Neural cell (in vitro differentiated cells): ENCODE data around the gene DYNC1I2. TPM values are rescaled to one million over a fixed set of nuclear protein-coding genes. Genes with fewer than 3 reads are reported as not detected.

Experiments used
- H2AFZ ChIP-seq: fragments of 200-600, 300-800 bp; sonication (generic), shearing (Covaris generic); 2 replicates; pipeline ENCODE4 v1.6.0; 2014; ENCODE audit warnings: low read depth, mild to moderate bottlenecking, antibody characterized with exemption, low read length, moderate library complexity
- H3F3A ChIP-seq: fragments of 200-600 bp; shearing (Covaris generic); 2 replicates; pipeline ENCODE4 v1.6.1; 2016; ENCODE audit warnings: mild to moderate bottlenecking, moderate library complexity, mixed read lengths, antibody characterized with exemption, low read length; ENCODE audit not compliant: insufficient read depth, poor library complexity, severe bottlenecking
- H3K27ac ChIP-seq: fragments of 200-600, 300-800 bp; sonication (generic), shearing (Covaris generic); 2 replicates; pipeline ENCODE4 v1.5.1; 2014; ENCODE audit warnings: mild to moderate bottlenecking, low read length, moderate library complexity
- H3K27me3 ChIP-seq: fragments of 300-800, 200-600 bp; sonication (generic), shearing (Covaris generic); 2 replicates; pipeline ENCODE4 v1.6.0; 2014; ENCODE audit warnings: mild to moderate bottlenecking, low read depth, low read length, moderate library complexity; ENCODE audit not compliant: insufficient read depth
- H3K36me3 ChIP-seq: fragments of 300-800, 200-600 bp; sonication (generic), shearing (Covaris generic); 2 replicates; pipeline ENCODE4 v1.5.1; 2014; ENCODE audit warnings: mild to moderate bottlenecking, antibody characterized with exemption, low read length, moderate library complexity; ENCODE audit not compliant: insufficient read depth
- H3K4me2 ChIP-seq: fragments of 300-800, 200-600 bp; sonication (generic), shearing (Covaris generic); 2 replicates; pipeline ENCODE4 v1.6.0; 2014; ENCODE audit warnings: mild to moderate bottlenecking, low read length
- H3K4me3 ChIP-seq: fragments of 300-800, 200-600 bp; sonication (generic), shearing (Covaris generic); 2 replicates; pipeline ENCODE4 v1.5.1; 2014; ENCODE audit warnings: mild to moderate bottlenecking, low read length, moderate library complexity
- H3K79me2 ChIP-seq: fragments of 200-600 bp; shearing (Covaris generic); replicated peaks from 2 replicates; pipeline ENCODE4 v1.6.0; 2014; ENCODE audit warnings: mild to moderate bottlenecking, low read length, moderate library complexity; ENCODE audit not compliant: insufficient read depth
- H3K9ac ChIP-seq: fragments of 300-800, 200-600 bp; sonication (generic), shearing (Covaris generic); 2 replicates; pipeline ENCODE4 v1.6.1; 2016; ENCODE audit warnings: mild to moderate bottlenecking, low read length, mixed read lengths
- H3K9me2 ChIP-seq: fragments of 200-600 bp; shearing (Covaris generic); 2 replicates; pipeline ENCODE4 v1.6.1; 2016; ENCODE audit warnings: mild to moderate bottlenecking, low read length, mixed read lengths; ENCODE audit not compliant: insufficient read depth
- H3K9me3 ChIP-seq: fragments of 200-600, 300-800 bp; sonication (generic), shearing (Covaris generic); 2 replicates; pipeline ENCODE4 v1.6.1; 2016; ENCODE audit warnings: mild to moderate bottlenecking, mixed run types, low read length, moderate library complexity, mixed read lengths
- H4K20me1 ChIP-seq: fragments of 200-600 bp; shearing (Covaris generic); 2 replicates; pipeline ENCODE4 v1.6.1; 2016; ENCODE audit warnings: mild to moderate bottlenecking, mixed run types; ENCODE audit not compliant: insufficient read depth
- CTCF ChIP-seq: fragments of 450-650 bp; IDR thresholded peaks from 2 replicates; pipeline ENCODE4 v1.5.1; 2014; ENCODE audit warnings: antibody characterized with exemption, mild to moderate bottlenecking, moderate library complexity; ENCODE audit not compliant: poor library complexity, severe bottlenecking
- EP300 ChIP-seq: fragments of 450-650 bp; conservative IDR thresholded peaks from 2 replicates; pipeline ENCODE4 v1.6.1; 2014; ENCODE audit warnings: antibody characterized with exemption, mild to moderate bottlenecking, moderate library complexity; ENCODE audit not compliant: poor library complexity, severe bottlenecking
- EZH2 ChIP-seq: fragments of 200-600, 300-800 bp; shearing (Covaris generic), sonication (generic); IDR thresholded peaks from 2 replicates; pipeline ENCODE4 v1.6.1; 2014; ENCODE audit warnings: antibody characterized with exemption, low read length, borderline replicate concordance, mild to moderate bottlenecking; ENCODE audit not compliant: insufficient read depth, poor library complexity, severe bottlenecking
- MXI1 ChIP-seq: fragments of 450-650 bp; conservative IDR thresholded peaks from 2 replicates; pipeline ENCODE4 v1.6.1; 2014; ENCODE audit warnings: antibody characterized with exemption, mild to moderate bottlenecking; ENCODE audit not compliant: poor library complexity, severe bottlenecking
- POLR2AphosphoS5 ChIP-seq: IDR thresholded peaks from 2 replicates; pipeline ENCODE4 v1.6.1; 2012
- RAD21 ChIP-seq: fragments of 450-650 bp; conservative IDR thresholded peaks from 2 replicates; pipeline ENCODE4 v1.6.1; 2014; ENCODE audit warnings: antibody characterized with exemption, mild to moderate bottlenecking, moderate library complexity
- REST ChIP-seq: IDR thresholded peaks from 2 replicates; pipeline ENCODE4 v1.6.1; 2012; ENCODE audit warnings: borderline replicate concordance
- SMC3 ChIP-seq: fragments of 450-650 bp; conservative IDR thresholded peaks from 2 replicates; pipeline ENCODE4 v1.6.1; 2014; ENCODE audit warnings: antibody characterized with exemption, mild to moderate bottlenecking, moderate library complexity; ENCODE audit not compliant: poor library complexity
- TAF1 ChIP-seq: IDR thresholded peaks from 2 replicates; pipeline ENCODE4 v1.6.1; 2012; ENCODE audit warnings: low read depth
- polyA plus RNA-seq: library from polyadenylated mRNA; depleted of rRNA; stranded (reverse); fragments of >200 nt; gene quantifications from 2 replicates; pipeline ENCODE4 v1.2.3, GENCODE V29; 2014

Gene DYNC1I2
- polyA plus RNA-seq, 1 donor from 2014 or later: 561 TPM

DNA sequence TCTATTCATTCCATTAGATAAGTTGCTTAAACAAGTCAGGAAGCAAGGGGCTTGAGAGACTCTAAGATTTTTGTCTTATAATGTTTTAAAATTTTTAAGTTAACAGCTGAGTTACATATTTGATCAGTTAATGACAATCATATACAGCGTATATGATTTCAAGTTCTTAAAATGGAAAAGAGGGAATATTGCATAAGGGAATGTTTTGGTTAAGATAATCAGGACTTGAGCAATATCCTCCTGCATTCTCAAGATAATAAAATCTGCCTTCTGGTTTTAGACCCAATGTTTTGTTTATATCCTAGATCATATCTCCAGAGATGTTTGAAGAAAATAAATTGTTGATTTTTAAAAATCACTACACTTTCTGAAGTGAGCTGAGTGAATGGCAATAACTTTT lies 13.4 kb upstream of the DYNC1I2 start:
- Histone ChIP-seq H3K9ac (no peak overlapping the region), H3K27ac (no peak overlapping the region), H3K27me3 (no peaks in the 10 kb centered on the region), H3F3A (no peaks in the 10 kb centered on the region), H3K36me3 (no peaks in the 10 kb centered on the region), H3K79me2 (no peaks in the 10 kb centered on the region), H2AFZ (no peak overlapping the region), H3K4me2 (no peak overlapping the region), H3K9me3 (no peaks in the 10 kb centered on the region), H4K20me1 (no peaks in the 10 kb centered on the region), H3K4me3 (no peak overlapping the region), H3K9me2 (no peaks in the 10 kb centered on the region)
- TF ChIP-seq EP300 (no peak), POLR2AphosphoS5 (no peak), CTCF (no peak), MXI1 (no peak), TAF1 (no peak), REST (no peak), EZH2 (no peak), RAD21 (no peak), SMC3 (no peak)

- Histone ChIP-seq H4K20me1 (no peaks in the 10 kb centered on the region), H3K4me3 (no peak overlapping the region), H2AFZ (no peak overlapping the region), H3K9me3 (no peaks in the 10 kb centered on the region), H3K36me3 (no peaks in the 10 kb centered on the region), H3K4me2 (no peak overlapping the region), H3K9ac (no peak overlapping the region), H3K27me3 (no peaks in the 10 kb centered on the region), H3K9me2 (no peaks in the 10 kb centered on the region), H3K79me2 (no peaks in the 10 kb centered on the region), H3F3A (no peaks in the 10 kb centered on the region), H3K27ac (no peak overlapping the region)
- TF ChIP-seq RAD21 (no peak), EZH2 (no peak), EP300 (no peak), REST (no peak), SMC3 (no peak), POLR2AphosphoS5 (no peak)
Observed at GRCh38 chr2:171675810-171676345, 11.4 kb upstream of the DYNC1I2 start.
